ENCODE measurements around the gene ACTRT3. TPM values are rescaled to one million over a fixed set of nuclear protein-coding genes. Genes with fewer than 3 reads are reported as not detected.

The ACTRT3 gene
- polyA plus RNA-seq, 1 experiment, result 2.5 TPM

DNA sequence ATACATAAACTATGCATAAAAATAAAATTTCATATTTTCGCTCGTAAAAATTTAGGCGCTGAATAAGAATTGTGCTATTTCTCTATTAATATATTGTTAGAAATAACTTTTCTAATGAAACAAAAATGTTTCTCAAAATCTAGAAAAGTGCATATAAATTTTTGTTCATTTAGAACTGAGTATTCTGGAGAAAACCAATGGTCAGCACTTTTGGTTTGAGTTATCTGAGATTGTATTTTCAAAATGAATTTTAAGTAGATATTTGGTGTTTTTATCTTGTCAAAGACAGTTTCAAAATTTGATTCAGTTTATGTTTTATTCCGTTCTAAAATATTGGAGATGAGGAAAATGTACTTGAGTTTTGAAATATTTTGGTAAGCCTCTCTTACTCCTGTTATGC is 17.8 kb upstream of the ACTRT3 start:
- Histone ChIP-seq H3K9me3 (ENCODE audit: control insufficient read depth, insufficient read depth, low read length) (no peaks in the 10 kb centered on the region), H3K27ac (ENCODE audit: low read depth, low read length) (no peak overlapping the region), H3K4me3 (ENCODE audit: low read depth, low read length) (no peak overlapping the region), H3K27me3 (ENCODE audit: control insufficient read depth, insufficient read depth, low read length) (no peaks in the 10 kb centered on the region)
- POLR2A ChIA-PET, result no interaction called here
- DNase-seq (ENCODE audit: low read depth, low spot score), result no peak
- TF ChIP-seq, protein P1, sequence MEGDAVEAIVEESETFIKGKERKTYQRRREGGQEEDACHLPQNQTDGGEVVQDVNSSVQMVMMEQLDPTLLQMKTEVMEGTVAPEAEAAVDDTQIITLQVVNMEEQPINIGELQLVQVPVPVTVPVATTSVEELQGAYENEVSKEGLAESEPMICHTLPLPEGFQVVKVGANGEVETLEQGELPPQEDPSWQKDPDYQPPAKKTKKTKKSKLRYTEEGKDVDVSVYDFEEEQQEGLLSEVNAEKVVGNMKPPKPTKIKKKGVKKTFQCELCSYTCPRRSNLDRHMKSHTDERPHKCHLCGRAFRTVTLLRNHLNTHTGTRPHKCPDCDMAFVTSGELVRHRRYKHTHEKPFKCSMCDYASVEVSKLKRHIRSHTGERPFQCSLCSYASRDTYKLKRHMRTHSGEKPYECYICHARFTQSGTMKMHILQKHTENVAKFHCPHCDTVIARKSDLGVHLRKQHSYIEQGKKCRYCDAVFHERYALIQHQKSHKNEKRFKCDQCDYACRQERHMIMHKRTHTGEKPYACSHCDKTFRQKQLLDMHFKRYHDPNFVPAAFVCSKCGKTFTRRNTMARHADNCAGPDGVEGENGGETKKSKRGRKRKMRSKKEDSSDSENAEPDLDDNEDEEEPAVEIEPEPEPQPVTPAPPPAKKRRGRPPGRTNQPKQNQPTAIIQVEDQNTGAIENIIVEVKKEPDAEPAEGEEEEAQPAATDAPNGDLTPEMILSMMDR (IDR thresholded peaks at IDR 0.05; ENCODE audit: low read depth, low read length), result no peak
- CTCF ChIA-PET, result interaction anchor here (0.6 kb wide), 1 partner anchor 70 kb away, joined by 3 read pairs; no protein-coding TSS in a partner anchor

DNA sequence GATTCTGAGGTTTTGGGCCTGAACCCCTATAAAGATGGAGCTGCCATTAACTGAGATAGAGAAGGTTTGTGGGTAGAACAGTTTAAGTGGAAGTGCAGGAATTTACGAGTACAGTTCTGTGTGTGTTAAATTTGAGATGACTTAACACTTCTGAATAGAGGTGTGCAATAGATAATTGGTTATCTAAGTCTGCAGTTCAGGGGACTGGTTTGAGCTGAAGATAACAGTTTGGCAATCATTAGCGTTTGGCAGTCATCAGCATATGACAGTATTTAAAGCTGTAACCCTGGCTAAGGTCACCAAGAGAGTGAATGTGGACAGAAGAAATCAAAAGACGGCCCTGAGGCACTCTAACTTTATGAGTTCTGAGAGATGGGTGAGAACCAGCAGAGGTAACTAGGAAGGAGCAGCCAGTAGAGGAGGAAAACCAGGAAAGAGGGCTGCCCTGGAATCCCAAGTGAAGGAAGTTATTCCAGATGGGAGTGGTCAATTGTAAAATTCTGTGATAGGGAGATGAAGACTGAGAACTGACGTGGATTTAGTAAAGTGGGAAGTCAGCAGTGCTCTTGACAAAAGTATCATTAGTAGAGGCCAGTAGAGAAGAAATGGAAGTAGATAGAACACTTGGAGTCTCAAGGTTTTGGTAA is 12.0 kb upstream of the ACTRT3 start:
- POLR2A ChIA-PET, result no interaction called here
- TF ChIP-seq, protein P1 (IDR thresholded peaks at IDR 0.05; ENCODE audit: low read depth, low read length), result no peak

DNA sequence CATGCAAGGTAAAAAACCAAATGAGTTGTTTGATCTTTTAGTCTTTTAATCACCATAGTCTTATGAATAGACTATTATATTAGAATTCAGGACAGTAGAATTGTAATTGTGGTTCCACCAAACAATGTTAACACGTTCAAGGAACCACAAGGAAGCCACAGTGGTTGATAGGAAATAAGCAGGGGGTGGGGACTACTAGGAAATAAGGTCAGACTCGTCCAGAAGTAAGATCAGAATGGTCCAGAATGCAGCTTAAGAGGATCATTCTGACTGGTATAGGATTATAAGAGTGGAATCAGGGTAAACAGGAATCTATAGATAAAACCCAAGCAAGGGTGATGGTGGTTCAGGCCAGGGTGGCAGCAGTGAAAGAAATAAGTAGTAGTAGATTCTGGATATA is 11.4 kb upstream of the ACTRT3 start:
- Histone ChIP-seq H3K4me3 (ENCODE audit: low read depth, low read length) (no peak overlapping the region), H3K27me3 (ENCODE audit: control insufficient read depth, insufficient read depth, low read length) (no peaks in the 10 kb centered on the region), H3K9me3 (ENCODE audit: control insufficient read depth, insufficient read depth, low read length) (no peaks in the 10 kb centered on the region), H3K27ac (ENCODE audit: low read depth, low read length) (no peak overlapping the region)
- POLR2A ChIA-PET, result no interaction called here
- TF ChIP-seq, protein P1 (IDR thresholded peaks at IDR 0.05; ENCODE audit: low read depth, low read length), result no peak
- CTCF ChIA-PET, result interaction anchor here (1.1 kb wide), 1 partner anchor 84 kb away, joined by 4 read pairs; no protein-coding TSS in a partner anchor
- no peak for DNase-seq (ENCODE audit: low read depth, low spot score)

More for the DNA sequence above, 12.0 kb upstream of the ACTRT3 start:
- no peak overlapping the region for H3K4me3 ChIP-seq (ENCODE audit: low read depth, low read length)
- no peak for DNase-seq (ENCODE audit: low read depth, low spot score)
- no peak overlapping the region for H3K27ac ChIP-seq (ENCODE audit: low read depth, low read length)
- CTCF ChIA-PET, result no interaction called here
- no peaks in the 10 kb centered on the region for H3K27me3 ChIP-seq (ENCODE audit: control insufficient read depth, insufficient read depth, low read length)
- no peaks in the 10 kb centered on the region for H3K9me3 ChIP-seq (ENCODE audit: control insufficient read depth, insufficient read depth, low read length)

DNA sequence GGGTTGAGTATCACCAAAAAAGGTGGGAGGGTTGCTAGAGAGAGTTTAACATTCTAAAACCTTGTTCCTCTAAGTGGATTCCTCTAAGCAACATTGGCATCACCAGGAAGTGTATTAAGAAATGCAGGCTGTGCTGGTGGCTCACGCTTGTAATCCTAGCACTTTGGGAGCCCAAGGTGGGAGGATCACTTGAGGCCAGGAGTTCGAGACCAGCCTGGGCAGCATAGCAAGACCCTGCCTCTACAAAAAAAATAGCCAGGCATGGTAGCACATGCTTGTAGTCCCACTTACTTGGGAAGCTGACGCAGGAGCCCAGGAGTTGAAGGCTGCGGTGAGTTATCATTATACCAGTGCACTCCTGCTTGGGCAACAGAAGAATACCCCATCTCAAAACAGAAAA is 8.5 kb upstream of the ACTRT3 start:
- H3K27me3 ChIP-seq (ENCODE audit: control insufficient read depth, insufficient read depth, low read length), result no peaks in the 10 kb centered on the region
- ChIA-PET POLR2A (no interaction called here), CTCF (no interaction called here)
- TF ChIP-seq, protein P1 (IDR thresholded peaks at IDR 0.05; ENCODE audit: low read depth, low read length), result no peak
- no peak overlapping the region for H3K27ac ChIP-seq (ENCODE audit: low read depth, low read length)
- DNase-seq (ENCODE audit: low read depth, low spot score), result no peak
- H3K9me3 ChIP-seq (ENCODE audit: control insufficient read depth, insufficient read depth, low read length), result peaks cover 3% of the 10 kb centered on the region; the same call in 1 of the 2 replicates
- no peak overlapping the region for H3K4me3 ChIP-seq (ENCODE audit: low read depth, low read length)

DNA sequence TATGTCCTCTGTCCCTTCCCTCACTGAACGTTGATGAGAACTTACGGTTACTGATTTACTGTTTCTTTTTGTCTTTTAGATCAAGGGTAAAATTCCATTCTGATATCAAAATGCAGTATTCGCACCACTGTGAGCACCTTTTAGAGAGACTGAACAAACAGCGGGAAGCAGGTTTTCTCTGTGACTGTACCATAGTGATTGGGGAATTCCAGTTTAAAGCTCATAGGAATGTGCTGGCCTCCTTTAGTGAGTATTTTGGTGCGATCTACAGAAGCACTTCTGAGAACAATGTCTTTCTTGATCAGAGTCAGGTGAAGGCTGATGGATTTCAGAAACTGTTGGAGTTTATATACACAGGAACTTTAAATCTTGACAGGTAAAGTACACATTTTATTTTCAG is 4.8 kb upstream of the ACTRT3 start:
- POLR2A ChIA-PET, result no interaction called here
- no peak overlapping the region for H3K27ac ChIP-seq (ENCODE audit: low read depth, low read length)
- CTCF ChIA-PET, result interaction anchor here (0.9 kb wide), 1 partner anchor 822 kb away, joined by 3 read pairs; no protein-coding TSS in a partner anchor
- TF ChIP-seq, protein P1 (IDR thresholded peaks at IDR 0.05; ENCODE audit: low read depth, low read length), result no peak
- DNase-seq (ENCODE audit: low read depth, low spot score), result no peak
- no peaks in the 10 kb centered on the region for H3K27me3 ChIP-seq (ENCODE audit: control insufficient read depth, insufficient read depth, low read length)
- peaks cover 3% of the 10 kb centered on the region; the same call in 1 of the 2 replicates for H3K9me3 ChIP-seq (ENCODE audit: control insufficient read depth, insufficient read depth, low read length)
- peak overlapping the region; percentile 96 for H3K4me3 ChIP-seq (ENCODE audit: low read depth, low read length)
